ENCODE results near the gene HIVEP3. TPM values are rescaled to one million over a fixed set of nuclear protein-coding genes. Genes with fewer than 3 reads are reported as not detected.

Gene HIVEP3
- total RNA-seq, 1 experiment from 2014 or later: 1.4 TPM

DNA sequence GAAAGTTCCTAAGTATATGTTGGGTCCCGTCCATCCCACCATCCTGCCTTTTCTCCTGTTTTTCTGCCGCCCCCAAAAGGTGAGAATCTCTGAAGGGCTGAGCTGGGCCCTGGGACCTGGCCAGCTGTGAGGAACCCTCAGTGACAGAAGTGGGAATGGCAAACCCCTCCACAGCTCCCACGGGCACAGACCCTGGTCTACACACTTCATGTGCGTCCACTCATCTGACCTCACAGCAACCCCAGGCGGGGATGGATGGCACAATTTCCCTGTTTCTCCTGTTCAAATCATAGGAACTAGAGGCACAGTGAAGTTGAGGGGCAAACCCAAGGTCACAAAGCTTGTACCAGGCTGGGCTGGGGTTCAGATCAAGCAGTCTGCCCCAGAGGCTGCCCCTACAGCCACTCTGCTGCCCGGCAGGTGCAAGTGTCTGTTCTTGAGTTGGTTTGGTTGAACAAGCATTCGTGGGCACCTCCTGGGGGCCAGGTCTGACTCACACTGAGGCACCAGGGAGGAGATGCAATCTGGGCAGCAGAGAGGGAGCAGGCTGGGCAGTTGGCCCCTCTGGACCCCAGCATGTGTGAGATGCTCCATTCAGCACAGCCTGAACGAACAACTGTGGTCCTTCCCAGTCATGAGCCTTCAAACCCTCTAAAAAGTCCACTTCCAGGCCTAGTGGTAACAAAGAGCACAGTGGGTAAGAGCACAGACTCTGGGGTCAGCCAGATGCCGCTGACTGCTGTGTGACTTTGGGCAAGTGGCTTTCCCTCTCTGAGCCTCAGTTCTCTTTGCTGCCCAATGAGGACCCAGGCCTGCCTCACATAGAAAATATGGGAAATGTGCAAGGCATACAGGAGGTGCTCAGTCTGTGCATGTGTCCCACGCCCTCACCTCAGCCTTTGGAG, 438.3 kb downstream of the HIVEP3 start:
- Histone ChIP-seq H4K8ac (replicated peaks; ENCODE audit: insufficient read length, low read depth, low read length) (no peak overlapping the region), H3K27me3 (ENCODE audit: insufficient read depth, low read length) (no peaks in the 10 kb centered on the region), H4K91ac (ENCODE audit: insufficient read length, low read depth, low read length) (no peak overlapping the region), H3K18ac (ENCODE audit: insufficient read length, low read depth, low read length) (no peak overlapping the region), H3K23me2 (ENCODE audit: insufficient read length, low read depth, low read length, poor library complexity, severe bottlenecking) (no peaks in the 10 kb centered on the region), H2BK5ac (ENCODE audit: insufficient read length, low read length) (no peak overlapping the region), H2AK5ac (ENCODE audit: insufficient read length, low read length) (no peak overlapping the region), H3K27ac (ENCODE audit: insufficient read length, low read depth, low read length) (no peak overlapping the region), H3K4me2 (ENCODE audit: insufficient read depth, insufficient read length, low read length) (no peak overlapping the region), H3K23ac (ENCODE audit: insufficient read length, low read depth, low read length) (no peak overlapping the region), H3K14ac (ENCODE audit: insufficient read depth, low read length) (no peak overlapping the region), H2AFZ (ENCODE audit: low read length) (no peak overlapping the region), H3T11ph (ENCODE audit: low read length) (no peak overlapping the region), H3K79me2 (ENCODE audit: insufficient read depth, low read length) (no peaks in the 10 kb centered on the region), H2BK120ac (ENCODE audit: low read depth, low read length, poor library complexity, severe bottlenecking) (no peak overlapping the region), H3K9ac (ENCODE audit: extremely low read depth, insufficient read length, low read length) (no peak overlapping the region), H2BK20ac (ENCODE audit: low read depth, low read length, poor library complexity, severe bottlenecking) (no peak overlapping the region), H3K9me3 (ENCODE audit: control insufficient read depth, low read depth, low read length) (no peaks in the 10 kb centered on the region), H4K20me1 (ENCODE audit: control insufficient read depth, insufficient read depth, insufficient read length) (no peaks in the 10 kb centered on the region), H2BK15ac (ENCODE audit: low read depth, low read length) (no peak overlapping the region), H3K4me1 (ENCODE audit: insufficient read depth, low read length) (no peaks in the 10 kb centered on the region), H2BK12ac (ENCODE audit: insufficient read length, low read depth, low read length) (no peak overlapping the region), H3K56ac (ENCODE audit: insufficient read length, low read depth, low read length) (no peak overlapping the region), H3K79me1 (ENCODE audit: insufficient read depth, low read depth, low read length, poor library complexity, severe bottlenecking) (no peaks in the 10 kb centered on the region), H3K4ac (ENCODE audit: low read depth, low read length) (no peak overlapping the region), H4K5ac (ENCODE audit: insufficient read length, low read depth, low read length) (no peak overlapping the region)
- Mint-ChIP-seq H3K27ac (no peak overlapping the region), H3K36me3 (ENCODE audit: insufficient read depth in 1 of 3, low read depth in 3 of 3) (no peaks in the 10 kb centered on the region), H3K27me3 (ENCODE audit: low read depth) (peaks cover 2% of the 10 kb centered on the region), H3K4me3 (no peak overlapping the region), H3K9me3 (no peaks in the 10 kb centered on the region; a peak in 2 of 5 replicates), H3K4me1 (peaks cover 28 to 41% of the 10 kb centered on the region in 2 experiments)
- TF ChIP-seq, protein P1, sequence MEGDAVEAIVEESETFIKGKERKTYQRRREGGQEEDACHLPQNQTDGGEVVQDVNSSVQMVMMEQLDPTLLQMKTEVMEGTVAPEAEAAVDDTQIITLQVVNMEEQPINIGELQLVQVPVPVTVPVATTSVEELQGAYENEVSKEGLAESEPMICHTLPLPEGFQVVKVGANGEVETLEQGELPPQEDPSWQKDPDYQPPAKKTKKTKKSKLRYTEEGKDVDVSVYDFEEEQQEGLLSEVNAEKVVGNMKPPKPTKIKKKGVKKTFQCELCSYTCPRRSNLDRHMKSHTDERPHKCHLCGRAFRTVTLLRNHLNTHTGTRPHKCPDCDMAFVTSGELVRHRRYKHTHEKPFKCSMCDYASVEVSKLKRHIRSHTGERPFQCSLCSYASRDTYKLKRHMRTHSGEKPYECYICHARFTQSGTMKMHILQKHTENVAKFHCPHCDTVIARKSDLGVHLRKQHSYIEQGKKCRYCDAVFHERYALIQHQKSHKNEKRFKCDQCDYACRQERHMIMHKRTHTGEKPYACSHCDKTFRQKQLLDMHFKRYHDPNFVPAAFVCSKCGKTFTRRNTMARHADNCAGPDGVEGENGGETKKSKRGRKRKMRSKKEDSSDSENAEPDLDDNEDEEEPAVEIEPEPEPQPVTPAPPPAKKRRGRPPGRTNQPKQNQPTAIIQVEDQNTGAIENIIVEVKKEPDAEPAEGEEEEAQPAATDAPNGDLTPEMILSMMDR (conservative IDR thresholded peaks at IDR 0.05): no peak
- no CpG with 5 or more reads among the region's 10 CpGs for WGBS (ENCODE audit: extremely low coverage, insufficient read length, low lambda C conversion rate)
- no peak for DNase-seq

All from H9 (cell line).